OCI-LY1 (cell line): ENCODE results near the gene PDS5A.
"Not testable (repeated sequence)": the region's sequence is repeated elsewhere in the genome, so short reads cannot be mapped to it uniquely, and the experiment has no call there.

ENCODE experiments used
- H2AFZ ChIP-seq: fragments of 200-600 bp; sonication (generic), shearing (Covaris generic); 2 replicates; pipeline ENCODE4 v1.6.0; 2014; ENCODE audit warnings: antibody characterized with exemption, mild to moderate bottlenecking, low read length
- H3F3A ChIP-seq: fragments of 200-600 bp; sonication (generic), shearing (Covaris generic); 2 replicates; pipeline ENCODE4 v1.6.0; 2014; ENCODE audit warnings: mild to moderate bottlenecking, antibody characterized with exemption, low read length, moderate library complexity; ENCODE audit not compliant: insufficient read depth
- H3K27ac ChIP-seq: fragments of 200-600 bp; sonication (generic); 2 replicates; pipeline ENCODE4 v1.5.1; 2014; ENCODE audit warnings: low read length, mixed run types, mild to moderate bottlenecking, low read depth; ENCODE audit not compliant: poor library complexity, severe bottlenecking
- H3K27me3 ChIP-seq: fragments of 200-600 bp; sonication (generic); 2 replicates; pipeline ENCODE4 v1.6.0; 2014; ENCODE audit warnings: antibody characterized with exemption, mild to moderate bottlenecking, low read length, moderate library complexity; ENCODE audit not compliant: insufficient read depth
- H3K36me3 ChIP-seq: fragments of 200-600 bp; sonication (generic); 2 replicates; pipeline ENCODE4 v1.6.1; 2014; ENCODE audit warnings: mild to moderate bottlenecking, antibody characterized with exemption, low read length, moderate library complexity, mixed read lengths; ENCODE audit not compliant: insufficient read depth
- H3K4me1 ChIP-seq: fragments of 200-600 bp; sonication (generic); 2 replicates; pipeline ENCODE4 v1.5.1; 2014; ENCODE audit warnings: mild to moderate bottlenecking, low read length, moderate library complexity; ENCODE audit not compliant: insufficient read depth, severe bottlenecking
- H3K4me2 ChIP-seq: fragments of 200-600 bp; sonication (generic), shearing (Covaris generic); 2 replicates; pipeline ENCODE4 v1.6.1; 2014; ENCODE audit warnings: low read length
- H3K4me3 ChIP-seq: fragments of 200-600 bp; sonication (generic); 2 replicates; pipeline ENCODE4 v1.5.1; 2014; ENCODE audit warnings: low read length, low read depth, mild to moderate bottlenecking, mixed read lengths; ENCODE audit not compliant: poor library complexity, severe bottlenecking
- H3K79me2 ChIP-seq: fragments of 200-600 bp; shearing (Covaris generic); 2 replicates; pipeline ENCODE4 v1.6.1; 2016; ENCODE audit warnings: mixed run types, low read length, mixed read lengths; ENCODE audit not compliant: insufficient read depth
- H3K9ac ChIP-seq: fragments of 200-600 bp; sonication (generic), shearing (Covaris generic); 2 replicates; pipeline ENCODE4 v1.6.1; 2014; ENCODE audit warnings: mild to moderate bottlenecking, low read length, mixed read lengths
- H3K9me2 ChIP-seq: fragments of 200-600 bp; sonication (generic), shearing (Covaris generic); 2 replicates; pipeline ENCODE4 v1.6.1; 2014; ENCODE audit warnings: low read depth, mild to moderate bottlenecking, low read length, mixed read lengths
- H3K9me3 ChIP-seq: fragments of 200-600 bp; shearing (Covaris generic); 2 replicates; pipeline ENCODE4 v1.6.1; 2014; ENCODE audit warnings: low read length, mixed read lengths
- H4K20me1 ChIP-seq: fragments of 200-600 bp; sonication (generic), shearing (Covaris generic); 2 replicates; pipeline ENCODE4 v1.6.0; 2016; ENCODE audit warnings: mild to moderate bottlenecking, low read length; ENCODE audit not compliant: insufficient read depth
- CTCF ChIP-seq: fragments of 200-600 bp; sonication (generic), shearing (Covaris generic); IDR thresholded peaks from 2 replicates; pipeline ENCODE4 v1.5.1; 2017; ENCODE audit warnings: mild to moderate bottlenecking, antibody characterized with exemption, low read length, moderate library complexity, mixed read lengths
- EZH2 ChIP-seq: fragments of 200-600 bp; sonication (generic), shearing (Covaris generic); IDR thresholded peaks from 2 replicates; pipeline ENCODE4 v1.8.0; 2017; ENCODE audit warnings: borderline replicate concordance, mixed run types, mild to moderate bottlenecking, antibody characterized with exemption, low read length, moderate library complexity, mixed read lengths

Gene PDS5A

DNA sequence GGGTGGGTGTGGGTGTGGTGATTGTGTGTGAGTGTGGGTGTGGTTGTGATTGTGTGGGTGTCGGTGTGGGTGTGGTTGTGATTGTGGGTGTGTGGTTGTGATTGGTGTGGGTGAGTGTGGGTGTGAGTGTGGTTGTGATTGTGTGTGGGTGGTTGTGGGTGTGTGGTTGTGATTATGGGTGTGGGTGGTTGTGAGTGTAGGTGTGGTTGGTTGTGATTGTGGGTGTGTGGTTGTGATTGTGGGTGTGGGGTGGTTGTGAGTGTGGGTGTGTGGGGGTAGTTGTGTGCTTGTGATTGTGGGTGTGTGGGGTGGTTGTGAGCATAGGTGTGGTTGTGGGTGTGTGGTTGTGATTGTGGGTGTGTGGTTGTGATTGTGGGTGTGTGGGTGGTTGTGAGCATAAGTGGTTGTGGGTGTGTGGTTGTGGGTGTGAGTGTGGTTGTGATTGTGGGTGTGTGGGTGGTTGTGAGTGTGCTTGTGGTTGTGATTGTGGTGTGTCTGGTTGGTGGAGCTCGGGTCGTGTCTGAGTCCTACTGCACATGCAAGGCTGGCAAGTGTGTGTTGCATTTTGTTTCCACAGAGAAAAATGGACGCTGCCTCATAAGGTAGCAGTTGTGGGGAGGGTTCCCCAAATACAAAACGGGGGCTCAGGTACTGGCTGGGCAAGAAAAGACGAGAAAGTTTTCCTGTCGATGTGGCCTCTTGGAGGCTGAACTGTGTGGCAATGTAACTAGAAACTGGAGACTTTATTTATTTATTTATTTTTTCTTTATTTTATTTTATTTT is 163.1 kb downstream of the PDS5A start:
- no peak for TF ChIP-seq EZH2

GRCh38 chr4:39813761-39814160 is 163.9 kb downstream of the PDS5A start:
- H3K27ac ChIP-seq, H3K4me2 ChIP-seq, H3K9me3 ChIP-seq, H3K79me2 ChIP-seq, H3K9ac ChIP-seq, H3K9me2 ChIP-seq, H3F3A ChIP-seq, H3K4me3 ChIP-seq, H3K4me1 ChIP-seq, H3K27me3 ChIP-seq, H2AFZ ChIP-seq, H4K20me1 ChIP-seq, H3K36me3 ChIP-seq: not testable (repeated sequence)

More for the DNA sequence above, 163.1 kb downstream of the PDS5A start:
- Histone ChIP-seq H3K27me3 (no peaks in the 10 kb centered on the region), H3K9ac (no peak overlapping the region), H3K4me1 (no peaks in the 10 kb centered on the region), H3K79me2 (no peaks in the 10 kb centered on the region), H3F3A (no peaks in the 10 kb centered on the region), H3K36me3 (no peaks in the 10 kb centered on the region), H3K4me3 (no peak overlapping the region), H3K4me2 (no peak overlapping the region), H3K27ac (no peak overlapping the region), H4K20me1 (no peaks in the 10 kb centered on the region), H2AFZ (no peak overlapping the region), H3K9me2 (no peaks in the 10 kb centered on the region), H3K9me3 (no peaks in the 10 kb centered on the region)

- H4K20me1 ChIP-seq, H3F3A ChIP-seq, H2AFZ ChIP-seq, H3K4me1 ChIP-seq, H3K27ac ChIP-seq, H3K4me2 ChIP-seq, H3K79me2 ChIP-seq, H3K36me3 ChIP-seq, H3K27me3 ChIP-seq, H3K4me3 ChIP-seq, H3K9me2 ChIP-seq, H3K9me3 ChIP-seq, H3K9ac ChIP-seq: not testable (repeated sequence)
Observed at GRCh38 chr4:39813033-39813432, 164.7 kb downstream of the PDS5A start.

DNA sequence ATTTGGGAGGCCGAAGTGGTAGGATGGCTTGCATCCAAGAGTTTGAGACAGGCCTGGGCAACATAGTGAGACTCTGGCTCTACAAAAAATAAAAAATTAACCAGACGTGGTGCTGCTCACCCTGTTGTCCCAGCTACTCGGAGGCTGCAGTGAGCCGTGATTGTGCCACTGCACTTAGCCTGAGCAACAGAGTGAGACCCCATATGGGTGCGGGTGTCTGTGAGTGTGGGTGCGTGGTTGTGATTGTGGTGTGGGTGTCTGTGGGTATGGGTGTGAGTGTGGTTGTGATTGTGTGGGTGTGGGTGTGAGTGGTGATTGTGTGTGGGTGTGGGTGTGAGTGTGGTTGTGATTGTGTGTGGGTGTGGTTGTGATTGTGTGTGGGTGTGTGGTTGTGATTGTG is 165.2 kb downstream of the PDS5A start:
- Histone ChIP-seq H3K27me3 (no peaks in the 10 kb centered on the region), H3F3A (no peaks in the 10 kb centered on the region), H3K36me3 (no peaks in the 10 kb centered on the region), H3K4me2 (no peak overlapping the region), H3K27ac (no peak overlapping the region), H3K79me2 (no peaks in the 10 kb centered on the region), H4K20me1 (no peaks in the 10 kb centered on the region), H3K9ac (no peak overlapping the region), H2AFZ (no peak overlapping the region), H3K9me3 (no peaks in the 10 kb centered on the region), H3K4me3 (no peak overlapping the region), H3K9me2 (no peaks in the 10 kb centered on the region), H3K4me1 (no peaks in the 10 kb centered on the region)
- TF ChIP-seq EZH2 (no peak), CTCF (no peak)
